NCI-H128 (cell line): Measurements from ENCODE around the gene TRAT1.
"Not testable (repeated sequence)": the region's sequence is repeated elsewhere in the genome, so short reads cannot be mapped to it uniquely, and the experiment has no call there.

ENCODE experiments used
- DNase-seq: peaks from one replicate; lab custom pipeline; 2025; ENCODE audit not compliant: unreplicated experiment; lab: John Stamatoyannopoulos, UW

The TRAT1 gene

DNA sequence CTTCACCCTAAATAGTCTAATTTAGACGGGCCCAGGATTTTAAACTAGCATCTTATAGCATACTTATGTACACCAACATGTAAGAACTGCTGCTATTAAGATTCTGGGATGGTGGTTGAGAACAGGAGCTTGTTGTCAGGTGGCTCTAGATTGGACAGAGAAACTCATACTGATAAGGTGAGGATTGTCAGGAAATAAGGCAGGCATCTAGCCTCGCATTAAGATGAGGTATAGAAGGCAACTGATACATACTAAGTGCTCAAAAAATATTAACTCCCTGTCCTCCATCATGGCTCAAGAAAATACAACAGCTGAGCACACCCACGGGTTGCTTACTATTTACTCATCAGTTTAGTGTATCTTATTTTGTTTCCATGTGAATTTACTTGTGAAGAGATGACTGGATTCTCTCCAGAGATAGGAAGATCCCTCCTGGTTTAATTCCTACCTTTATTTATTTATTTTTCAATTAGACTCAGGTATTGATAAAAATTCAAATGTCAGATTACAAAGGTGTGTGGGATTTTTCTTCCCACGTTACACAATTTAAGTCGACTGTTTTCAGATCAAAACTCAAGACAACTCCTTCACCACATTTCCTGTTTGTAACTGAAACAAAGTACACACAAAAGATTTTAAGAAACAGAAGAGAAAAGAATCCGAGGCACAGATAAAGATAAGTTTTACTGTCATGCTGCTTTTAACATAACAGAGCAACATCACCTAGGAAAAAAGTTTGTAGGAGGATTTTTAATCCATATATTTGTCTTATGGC lies at the start of gene TRAT1:
Gene TRAT1 (plus strand): TSS at position 664 of the 775 bp plus-strand sequence. CDS start 142 bp downstream, outside the sequence.
- DNase-seq, result no peak

GRCh38 chr3:108775649-108776048 lies 46.9 kb upstream of the TRAT1 start:
- DNase-seq, result no peak

- no peak for DNase-seq
Observed at GRCh38 chr3:108779496-108779895, 43.1 kb upstream of the TRAT1 start.

DNA sequence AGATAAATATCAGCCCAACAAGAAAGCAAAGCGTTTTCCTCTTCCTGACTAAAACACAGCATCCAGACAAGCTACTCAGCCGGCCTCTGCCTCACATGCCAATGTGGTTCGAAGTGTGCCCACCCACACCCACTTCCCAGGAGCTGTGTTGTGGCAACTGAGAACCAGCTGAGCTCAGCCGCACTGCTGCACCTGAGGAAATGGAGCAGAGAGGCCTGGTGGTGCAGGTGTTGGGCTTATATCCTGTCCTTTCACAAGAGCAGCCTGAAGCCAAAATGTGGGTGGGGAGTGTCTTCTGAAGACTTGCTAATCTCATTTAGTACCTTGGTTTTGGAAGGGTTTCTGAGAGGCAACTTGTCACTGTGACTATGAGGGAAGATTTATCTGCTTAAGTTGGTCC lies 42.4 kb upstream of the TRAT1 start:
- DNase-seq, result no peak

GRCh38 chr3:108791473-108791872 lies 31.1 kb upstream of the TRAT1 start:
- DNase-seq, result no peak

GRCh38 chr3:108804437-108804836 lies 18.1 kb upstream of the TRAT1 start:
- DNase-seq, result no peak

DNA sequence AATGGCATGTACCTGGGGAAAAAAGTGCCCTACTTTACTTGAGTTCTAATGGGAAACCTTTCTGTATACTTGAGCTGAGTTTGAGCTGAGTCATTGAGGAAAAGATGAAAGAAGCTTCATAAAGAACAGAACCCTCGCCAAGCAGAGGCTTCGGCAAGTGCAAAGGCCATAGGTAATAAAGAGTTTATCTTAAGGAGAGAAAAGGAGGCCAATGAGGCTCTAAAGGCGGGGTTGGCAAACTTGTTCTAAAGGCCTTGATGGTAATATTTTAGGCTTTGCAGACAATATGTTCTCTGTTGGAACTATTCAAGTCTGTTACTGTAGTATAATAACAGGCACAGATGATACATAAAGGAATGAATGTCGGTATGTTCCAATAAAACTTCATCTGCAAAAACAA lies 17.6 kb upstream of the TRAT1 start:
- no peak for DNase-seq

DNA sequence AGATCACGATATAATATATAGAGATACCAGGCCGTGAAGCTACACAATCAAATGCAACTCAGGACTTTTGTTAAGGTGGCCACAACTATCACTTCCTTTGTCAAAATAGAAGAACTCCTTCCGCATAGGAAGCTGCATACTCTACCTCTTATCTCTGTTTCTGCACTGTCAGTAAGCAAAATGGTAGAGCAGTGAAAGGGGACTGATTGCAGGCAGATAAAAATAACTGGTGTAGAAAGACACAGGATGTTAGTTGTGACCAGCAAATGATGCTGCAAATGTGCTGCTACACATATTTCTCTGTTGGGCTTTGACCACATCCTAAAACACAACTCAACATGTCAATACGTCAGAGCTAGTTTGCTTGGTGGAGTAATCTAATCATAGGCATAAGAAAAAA lies 16.3 kb upstream of the TRAT1 start:
- DNase-seq, result no peak

GRCh38 chr3:108818404-108818803 lies 4.2 kb upstream of the TRAT1 start:
- no peak for DNase-seq

DNA sequence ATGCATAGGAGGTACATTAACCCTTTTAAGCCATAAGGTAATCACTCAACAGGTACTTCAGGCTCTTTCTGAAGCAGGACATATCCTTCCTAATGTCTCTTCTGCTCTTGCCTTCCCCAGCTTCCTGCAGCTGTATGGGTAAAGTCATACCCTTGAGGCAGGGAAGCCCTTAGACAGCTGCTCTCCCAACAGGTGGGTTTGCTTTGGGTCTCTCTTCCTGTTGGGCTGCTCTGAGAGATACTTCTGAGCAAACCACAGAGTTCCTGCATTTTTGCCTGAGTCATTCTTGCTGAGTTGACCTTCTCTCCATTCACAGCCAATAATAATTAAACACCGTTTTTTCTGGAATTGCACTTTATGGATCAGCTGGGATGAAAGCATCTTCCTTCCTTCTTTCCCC lies 2.0 kb upstream of the TRAT1 start:
- DNase-seq, result no peak

GRCh38 chr3:108823227-108823626 lies 641 bp downstream of the TRAT1 start:
- no peak for DNase-seq

GRCh38 chr3:108823803-108824202 lies 1.2 kb downstream of the TRAT1 start:
- DNase-seq, result not testable (repeated sequence)

GRCh38 chr3:108826309-108827187 lies 4.0 kb downstream of the TRAT1 start:
- DNase-seq, result no peak

DNA sequence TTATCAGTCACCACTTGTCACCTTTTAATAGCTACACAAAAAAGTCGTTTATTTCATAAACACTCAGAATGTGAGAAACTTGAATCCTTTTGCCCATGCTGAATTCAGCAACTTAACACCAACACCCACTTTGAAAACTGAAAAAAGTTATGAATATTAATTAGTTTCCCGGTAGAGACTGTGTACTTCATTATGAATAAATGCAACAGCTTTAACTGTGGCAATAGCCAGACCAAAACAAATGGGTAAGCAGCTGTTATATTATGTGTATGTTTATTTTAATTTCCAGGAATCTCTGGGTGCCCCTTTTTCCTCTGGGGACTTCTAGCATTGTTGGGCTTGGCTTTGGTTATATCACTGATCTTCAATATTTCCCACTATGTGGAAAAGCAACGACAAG lies 7.8 kb downstream of the TRAT1 start:
- no peak for DNase-seq

DNA sequence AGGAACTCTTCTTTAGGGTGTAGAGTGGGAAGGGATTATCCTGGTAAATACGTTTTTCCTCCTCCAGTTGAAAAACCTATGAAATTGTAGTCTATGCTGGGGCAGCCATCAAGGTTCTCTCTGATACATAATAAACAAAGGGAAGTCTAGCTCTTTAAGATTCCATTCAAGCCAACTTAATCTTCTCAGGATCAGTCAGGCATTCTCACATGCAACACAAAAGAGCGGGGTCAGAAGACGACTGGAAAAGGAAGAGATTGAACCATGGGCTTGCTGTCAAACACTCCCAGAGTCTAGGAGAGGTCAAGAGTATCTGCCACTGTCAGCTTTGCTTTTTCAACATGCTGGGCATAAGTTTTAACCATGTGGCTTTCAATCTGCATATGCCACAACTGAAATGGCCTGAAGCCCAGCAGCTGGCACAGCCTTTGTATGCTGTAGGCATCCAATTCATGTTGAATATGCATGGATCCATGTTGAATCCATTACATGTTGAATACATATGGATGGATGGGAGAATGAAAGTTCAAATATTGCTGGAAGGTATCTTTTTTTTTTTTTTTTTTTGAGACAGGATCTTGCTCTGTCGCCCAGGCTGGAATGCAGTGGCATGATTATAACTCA lies 8.5 kb downstream of the TRAT1 start:
- no peak for DNase-seq

DNA sequence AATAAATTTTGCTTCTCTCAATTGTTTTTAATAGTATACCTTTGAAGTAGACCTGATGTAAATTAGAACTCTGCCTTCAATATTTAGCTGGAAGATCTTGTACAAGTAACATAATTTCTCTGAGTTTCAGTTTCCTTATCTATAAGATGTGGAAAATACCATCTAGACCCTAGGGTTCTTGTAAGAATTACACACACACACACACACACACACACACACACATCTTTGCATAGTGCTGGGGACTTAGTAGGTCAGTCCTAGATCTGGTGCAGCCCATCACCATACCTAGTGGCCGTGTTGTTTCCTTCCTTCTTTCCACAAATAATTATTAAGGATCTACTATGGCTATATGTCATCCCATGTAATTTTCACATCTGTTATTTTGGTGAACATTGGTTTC lies 11.0 kb downstream of the TRAT1 start:
- no peak for DNase-seq

- no peak for DNase-seq
Observed at GRCh38 chr3:108834551-108834950, 12.0 kb downstream of the TRAT1 start.

- no peak for DNase-seq
Observed at GRCh38 chr3:108835101-108835500, 12.5 kb downstream of the TRAT1 start.

DNA sequence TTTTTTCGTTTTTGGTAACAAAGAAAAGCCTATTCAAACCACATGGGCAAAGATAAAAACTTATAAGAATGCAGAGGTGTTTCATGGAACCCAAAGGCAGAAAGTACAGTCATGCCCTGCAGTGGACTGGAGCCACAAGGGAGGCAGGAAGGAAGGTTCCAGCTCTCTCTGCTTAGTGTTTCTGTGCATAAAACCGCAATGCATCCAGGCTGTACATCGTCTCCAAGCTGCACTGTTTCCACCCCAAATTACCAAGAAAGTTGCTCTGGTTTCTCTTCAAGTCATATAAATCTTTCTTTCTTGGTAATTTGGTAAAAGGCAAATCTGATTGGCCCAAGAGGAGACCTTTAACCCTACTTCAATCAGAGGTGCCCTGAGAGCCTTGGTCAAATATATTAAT lies 15.8 kb downstream of the TRAT1 start:
- no peak for DNase-seq

GRCh38 chr3:108845709-108846293 lies 23.2 kb downstream of the TRAT1 start:
- no peak for DNase-seq

DNA sequence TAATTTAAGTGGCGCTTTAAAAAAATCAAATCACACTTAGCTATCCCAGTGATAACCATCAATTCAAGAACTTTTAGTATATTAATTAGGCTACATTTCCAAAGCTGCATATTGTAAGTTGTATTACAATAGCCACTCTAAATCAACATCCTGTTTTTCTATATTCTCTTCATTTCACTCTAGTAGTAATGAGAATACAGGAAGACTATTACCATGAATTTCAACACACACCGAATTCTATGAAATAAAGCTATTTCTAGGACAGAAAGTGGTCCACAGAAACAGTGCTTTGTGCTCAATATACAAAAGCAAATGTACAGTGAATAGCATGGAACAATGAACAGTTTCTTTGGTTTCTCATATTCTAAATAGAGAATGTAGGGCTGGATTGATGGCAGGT lies 24.6 kb downstream of the TRAT1 start:
- no peak for DNase-seq
